GM18907 (cell line): ENCODE measurements around the gene NEIL1.
"Not testable (repeated sequence)": the region's sequence is repeated elsewhere in the genome, so short reads cannot be mapped to it uniquely, and the experiment has no call there.

Experiments used
- ATAC-seq: cut with Tn5 transposase; IDR thresholded peaks from one replicate; pipeline ENCODE4 v1.9.1; 2021; ENCODE audit warnings: mild to moderate bottlenecking, moderate library complexity; ENCODE audit not compliant: unreplicated experiment

The NEIL1 gene

GRCh38 chr15:75371901-75372688 is 25.3 kb downstream of the NEIL1 start:
- ATAC-seq: no peak

- no peak for ATAC-seq
Observed at GRCh38 chr15:75380773-75381172, 33.9 kb downstream of the NEIL1 start.

- not testable (repeated sequence) for ATAC-seq
Observed at GRCh38 chr15:75383986-75384385, 37.1 kb downstream of the NEIL1 start.

GRCh38 chr15:75389791-75390382 is 43.0 kb downstream of the NEIL1 start:
- no peak for ATAC-seq

GRCh38 chr15:75397494-75397893 is 50.7 kb downstream of the NEIL1 start:
- ATAC-seq: no peak

- ATAC-seq: no peak
Observed at GRCh38 chr15:75403892-75404291, 57.1 kb downstream of the NEIL1 start.
